Glomerular endothelial cell (primary cell): ENCODE data around the gene SVOPL. TPM values are rescaled to one million over a fixed set of nuclear protein-coding genes. Genes with fewer than 3 reads are reported as not detected.

ENCODE experiments used
- DNase-seq: peaks from one replicate; pipeline ENCODE4 v3.0.0-alpha.2; 2011; ENCODE audit warnings: low read depth, low spot score; ENCODE audit errors: extremely low read depth
- total RNA-seq: library from RNA; depleted of rRNA; stranded (reverse); fragments of >200 nt; gene quantifications from 2 replicates; pipeline ENCODE4 v1.2.3, GENCODE V29; 2015

SVOPL gene
- total RNA-seq, 1 donor from 2014 or later = not detected

- DNase-seq = no peak
Observed at GRCh38 chr7:138610671-138611170, 90.4 kb downstream of the SVOPL start.

GRCh38 chr7:138608275-138608674, 92.9 kb downstream of the SVOPL start:
- DNase-seq = no peak

GRCh38 chr7:138607216-138608126, 93.7 kb downstream of the SVOPL start:
- no peak for DNase-seq

GRCh38 chr7:138606236-138606635, 94.9 kb downstream of the SVOPL start:
- no peak for DNase-seq

- no peak for DNase-seq
Observed at GRCh38 chr7:138603549-138604318, 97.4 kb downstream of the SVOPL start.

GRCh38 chr7:138602451-138602850, 98.7 kb downstream of the SVOPL start:
- DNase-seq = no peak

- DNase-seq = no peak
Observed at GRCh38 chr7:138595454-138595853, 105.7 kb downstream of the SVOPL start.

GRCh38 chr7:138590154-138590553, 111.0 kb downstream of the SVOPL start:
- no peak for DNase-seq

GRCh38 chr7:138588986-138589385, 112.2 kb downstream of the SVOPL start:
- no peak for DNase-seq

GRCh38 chr7:138587485-138587884, 113.7 kb downstream of the SVOPL start:
- DNase-seq = no peak

GRCh38 chr7:138585283-138585993, 115.7 kb downstream of the SVOPL start:
- DNase-seq = no peak

GRCh38 chr7:138584696-138585095, 116.5 kb downstream of the SVOPL start:
- DNase-seq = no peak

- DNase-seq = no peak
Observed at GRCh38 chr7:138584283-138584682, 116.9 kb downstream of the SVOPL start.

GRCh38 chr7:138581065-138581464, 120.1 kb downstream of the SVOPL start:
- DNase-seq = no peak

GRCh38 chr7:138579671-138580070, 121.5 kb downstream of the SVOPL start:
- no peak for DNase-seq

- no peak for DNase-seq
Observed at GRCh38 chr7:138579136-138579535, 122.0 kb downstream of the SVOPL start.

- no peak for DNase-seq
Observed at GRCh38 chr7:138575897-138576428, 125.2 kb downstream of the SVOPL start.

- no peak for DNase-seq
Observed at GRCh38 chr7:138573741-138574140, 127.4 kb downstream of the SVOPL start.

- DNase-seq = no peak
Observed at GRCh38 chr7:138570715-138571114, 130.4 kb downstream of the SVOPL start.

GRCh38 chr7:138569418-138569817, 131.7 kb downstream of the SVOPL start:
- DNase-seq = no peak

- DNase-seq = no peak
Observed at GRCh38 chr7:138568655-138569054, 132.5 kb downstream of the SVOPL start.
